IMR-90 (cell line): ENCODE measurements around the gene NAV2.

Source experiments
- CEBPB ChIP-seq: IDR thresholded peaks from 2 replicates; pipeline ENCODE4 v1.6.1; 2012; ENCODE audit warnings: low read depth, low read length, improper control_type of control experiment
- MXI1 ChIP-seq: IDR thresholded peaks from 2 replicates; pipeline ENCODE4 v1.6.1; 2012; ENCODE audit warnings: low read depth, mild to moderate bottlenecking, low read length, moderate library complexity, borderline replicate concordance
- POLR2A ChIP-seq: IDR thresholded peaks from 2 replicates; pipeline ENCODE4 v1.6.1; 2012; ENCODE audit warnings: mild to moderate bottlenecking, low read depth, low read length
- RAD21 ChIP-seq: IDR thresholded peaks from 2 replicates; pipeline ENCODE4 v1.6.1; 2012; ENCODE audit warnings: low read length, improper control_type of control experiment
- SMC3 ChIP-seq: fragments of 150-350 bp; IDR thresholded peaks from 2 replicates; pipeline ENCODE4 v1.6.1; 2016; ENCODE audit warnings: low read depth, mild to moderate bottlenecking, antibody characterized with exemption, low read length, moderate library complexity
- TF ChIP-seq, protein P1 (sequence below): conservative IDR thresholded peaks from 2 replicates; pipeline ENCODE4 v1.5.1; 2012; ENCODE audit warnings: mild to moderate bottlenecking, low read depth, low read length, improper control_type of control experiment
- TF ChIP-seq, protein P2 (sequence below): fragments of 150-350 bp; IDR thresholded peaks from 2 replicates; pipeline ENCODE4 v1.6.1; 2017; ENCODE audit warnings: mild to moderate bottlenecking, antibody characterized with exemption, low read length, low read depth
- TF ChIP-seq, protein P3 (sequence below): fragments of 150-350 bp; IDR thresholded peaks from 2 replicates; pipeline ENCODE4 v1.6.1; 2016; ENCODE audit warnings: low read depth, mild to moderate bottlenecking, low read length, moderate library complexity, borderline replicate concordance

DNA sequence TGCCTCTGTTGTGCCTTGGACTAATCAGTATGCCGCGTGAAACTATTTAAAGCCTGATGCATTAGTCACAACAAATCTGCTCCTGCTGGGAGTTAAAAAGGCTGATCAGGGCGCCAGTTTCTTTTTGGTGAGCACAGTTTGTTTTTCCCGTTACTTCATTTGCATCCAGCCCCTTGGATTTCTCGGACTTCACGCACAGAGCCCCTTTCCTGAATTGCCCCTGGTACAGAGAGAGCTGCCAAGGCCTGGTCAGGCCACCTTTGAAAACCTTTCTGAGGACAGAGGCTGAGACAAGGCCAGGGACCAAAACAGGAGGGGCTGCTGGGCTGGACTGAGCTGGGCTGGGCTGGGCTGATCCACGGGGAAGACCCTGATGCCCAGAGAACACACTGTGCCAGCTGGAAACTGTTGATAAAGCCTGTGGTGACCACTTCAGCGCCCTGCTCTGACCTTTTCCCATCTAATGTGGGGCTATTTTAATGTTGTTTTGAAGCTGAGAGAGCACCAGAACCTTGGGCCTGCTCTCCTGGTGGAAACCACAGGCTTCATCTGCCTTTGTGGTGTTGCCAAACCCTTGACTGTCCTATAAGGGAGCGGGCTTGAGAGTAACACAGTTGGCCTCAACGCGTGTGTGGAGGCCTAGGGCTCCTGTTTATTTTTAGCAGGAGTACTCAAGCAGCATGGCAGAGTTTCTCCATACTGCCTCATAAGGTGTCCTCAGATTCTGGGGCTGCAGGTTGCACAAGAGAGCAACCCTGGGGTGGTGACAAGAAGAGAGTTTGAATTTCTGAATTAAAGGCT, 44.2 kb downstream of the NAV2 start:
- TF ChIP-seq POLR2A (no peak), RAD21 (no peak), SMC3 (no peak), MXI1 (no peak), CEBPB (no peak)
- TF ChIP-seq, protein P1, sequence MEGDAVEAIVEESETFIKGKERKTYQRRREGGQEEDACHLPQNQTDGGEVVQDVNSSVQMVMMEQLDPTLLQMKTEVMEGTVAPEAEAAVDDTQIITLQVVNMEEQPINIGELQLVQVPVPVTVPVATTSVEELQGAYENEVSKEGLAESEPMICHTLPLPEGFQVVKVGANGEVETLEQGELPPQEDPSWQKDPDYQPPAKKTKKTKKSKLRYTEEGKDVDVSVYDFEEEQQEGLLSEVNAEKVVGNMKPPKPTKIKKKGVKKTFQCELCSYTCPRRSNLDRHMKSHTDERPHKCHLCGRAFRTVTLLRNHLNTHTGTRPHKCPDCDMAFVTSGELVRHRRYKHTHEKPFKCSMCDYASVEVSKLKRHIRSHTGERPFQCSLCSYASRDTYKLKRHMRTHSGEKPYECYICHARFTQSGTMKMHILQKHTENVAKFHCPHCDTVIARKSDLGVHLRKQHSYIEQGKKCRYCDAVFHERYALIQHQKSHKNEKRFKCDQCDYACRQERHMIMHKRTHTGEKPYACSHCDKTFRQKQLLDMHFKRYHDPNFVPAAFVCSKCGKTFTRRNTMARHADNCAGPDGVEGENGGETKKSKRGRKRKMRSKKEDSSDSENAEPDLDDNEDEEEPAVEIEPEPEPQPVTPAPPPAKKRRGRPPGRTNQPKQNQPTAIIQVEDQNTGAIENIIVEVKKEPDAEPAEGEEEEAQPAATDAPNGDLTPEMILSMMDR = no peak
- TF ChIP-seq, protein P2, sequence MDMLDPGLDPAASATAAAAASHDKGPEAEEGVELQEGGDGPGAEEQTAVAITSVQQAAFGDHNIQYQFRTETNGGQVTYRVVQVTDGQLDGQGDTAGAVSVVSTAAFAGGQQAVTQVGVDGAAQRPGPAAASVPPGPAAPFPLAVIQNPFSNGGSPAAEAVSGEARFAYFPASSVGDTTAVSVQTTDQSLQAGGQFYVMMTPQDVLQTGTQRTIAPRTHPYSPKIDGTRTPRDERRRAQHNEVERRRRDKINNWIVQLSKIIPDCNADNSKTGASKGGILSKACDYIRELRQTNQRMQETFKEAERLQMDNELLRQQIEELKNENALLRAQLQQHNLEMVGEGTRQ = no peak
- TF ChIP-seq, protein P3, sequence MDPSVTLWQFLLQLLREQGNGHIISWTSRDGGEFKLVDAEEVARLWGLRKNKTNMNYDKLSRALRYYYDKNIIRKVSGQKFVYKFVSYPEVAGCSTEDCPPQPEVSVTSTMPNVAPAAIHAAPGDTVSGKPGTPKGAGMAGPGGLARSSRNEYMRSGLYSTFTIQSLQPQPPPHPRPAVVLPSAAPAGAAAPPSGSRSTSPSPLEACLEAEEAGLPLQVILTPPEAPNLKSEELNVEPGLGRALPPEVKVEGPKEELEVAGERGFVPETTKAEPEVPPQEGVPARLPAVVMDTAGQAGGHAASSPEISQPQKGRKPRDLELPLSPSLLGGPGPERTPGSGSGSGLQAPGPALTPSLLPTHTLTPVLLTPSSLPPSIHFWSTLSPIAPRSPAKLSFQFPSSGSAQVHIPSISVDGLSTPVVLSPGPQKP = no peak
